Fibroblast of upper back skin (primary cell): ENCODE measurements around the gene STK25.
"Not testable (repeated sequence)": the region's sequence is repeated elsewhere in the genome, so short reads cannot be mapped to it uniquely, and the experiment has no call there.

Experiments
- DNase-seq: peaks from one replicate; pipeline ENCODE4 v3.0.0-alpha.2; 2013

The STK25 gene

GRCh38 chr2:241507430-241508239 is 749 bp downstream of the STK25 start:
- peak; percentile 31 for DNase-seq

- DNase-seq, result no peak
Measured at GRCh38 chr2:241506793-241507429, 1.5 kb downstream of the STK25 start.

GRCh38 chr2:241506317-241506716 is 2.1 kb downstream of the STK25 start:
- not testable (repeated sequence) for DNase-seq

- DNase-seq, result no peak
Measured at GRCh38 chr2:241505781-241506201, 2.6 kb downstream of the STK25 start.

GRCh38 chr2:241505086-241505780 is 3.2 kb downstream of the STK25 start:
- DNase-seq, result no peak

- no peak for DNase-seq
Measured at GRCh38 chr2:241503776-241504392, 4.5 kb downstream of the STK25 start.

- no peak for DNase-seq
Measured at GRCh38 chr2:241502281-241502680, 6.1 kb downstream of the STK25 start.

- DNase-seq, result no peak
Measured at GRCh38 chr2:241501551-241501950, 6.8 kb downstream of the STK25 start.

GRCh38 chr2:241501099-241501541 is 7.3 kb downstream of the STK25 start:
- DNase-seq, result no peak

GRCh38 chr2:241500431-241500975 is 7.9 kb downstream of the STK25 start:
- no peak for DNase-seq

GRCh38 chr2:241500016-241500415 is 8.4 kb downstream of the STK25 start:
- DNase-seq, result no peak

- no peak for DNase-seq
Measured at GRCh38 chr2:241499146-241499965, 9.0 kb downstream of the STK25 start.

- DNase-seq, result no peak
Measured at GRCh38 chr2:241498115-241499070, 10.0 kb downstream of the STK25 start.

GRCh38 chr2:241496904-241497877 is 11.2 kb downstream of the STK25 start:
- DNase-seq, result no peak

- no peak for DNase-seq
Measured at GRCh38 chr2:241496003-241496707, 12.2 kb downstream of the STK25 start.

GRCh38 chr2:241495172-241496002 is 13.0 kb downstream of the STK25 start:
- no peak for DNase-seq

- no peak for DNase-seq
Measured at GRCh38 chr2:241494311-241494908, 14.0 kb downstream of the STK25 start.
